A673 (cell line): ENCODE results near the gene FGR. TPM values are rescaled to one million over a fixed set of nuclear protein-coding genes. Genes with fewer than 3 reads are reported as not detected.

Experiments used
- BruUV-seq: library from RNA; stranded (reverse); fragments of 400-500 nt; replicated peaks from 2 replicates; lab custom pipeline; 2021; lab: Mats Ljungman, UMichigan
- CTCF ChIA-PET: fragments of 300-600 bp; sonication (Branson Sonifier 250); formaldehyde crosslinking; loops from one replicate; lab custom pipeline; 2022; ENCODE audit warnings: antibody characterized with exemption; lab: Charles Lee
- POLR2A ChIA-PET: fragments of 300-600 bp; sonication (Branson Sonifier 250); formaldehyde crosslinking; loops from one replicate; lab custom pipeline; 2022; ENCODE audit warnings: antibody characterized with exemption; ENCODE audit not compliant: low non-redundant PET; lab: Charles Lee
- DNase-seq: peaks from one replicate; pipeline ENCODE4 v3.0.0-alpha.2; 2015; ENCODE audit warnings: low spot score
- H3K27ac ChIP-seq: fragments of 200-600 bp; sonication (generic); 2 replicates; pipeline ENCODE4 v1.5.1; 2016; ENCODE audit warnings: mixed run types, low read depth, mild to moderate bottlenecking, mixed read lengths, antibody characterized with exemption, low read length; ENCODE audit not compliant: poor library complexity, severe bottlenecking
- H3K27me3 ChIP-seq: fragments of 200-600 bp; sonication (generic); replicated peaks from 2 replicates; pipeline ENCODE4 v1.6.1; 2017; ENCODE audit warnings: mixed run types, low read depth, mild to moderate bottlenecking, mixed read lengths, antibody characterized with exemption, low read length; ENCODE audit not compliant: insufficient read depth, poor library complexity
- H3K36me3 ChIP-seq: fragments of 200-600 bp; sonication (generic); 2 replicates; pipeline ENCODE4 v1.6.1; 2016; ENCODE audit warnings: mixed run types, mild to moderate bottlenecking, mixed read lengths, antibody characterized with exemption, low read length; ENCODE audit not compliant: insufficient read depth, poor library complexity, severe bottlenecking
- H3K4me1 ChIP-seq: fragments of 200-600 bp; sonication (generic); 2 replicates; pipeline ENCODE4 v1.6.1; 2017; ENCODE audit warnings: mixed run types, mild to moderate bottlenecking, mixed read lengths, antibody characterized with exemption, low read length; ENCODE audit not compliant: insufficient read depth, poor library complexity, severe bottlenecking
- H3K4me3 ChIP-seq: fragments of 200-600 bp; sonication (generic); 2 replicates; pipeline ENCODE4 v1.5.1; 2016; ENCODE audit warnings: low read depth, mixed run types, mild to moderate bottlenecking, mixed read lengths, low read length; ENCODE audit not compliant: poor library complexity, severe bottlenecking
- H3K9me3 ChIP-seq: fragments of 200-600 bp; sonication (generic); 2 replicates; pipeline ENCODE4 v1.6.1; 2016; ENCODE audit warnings: mixed run types, low read depth, mild to moderate bottlenecking, mixed read lengths, antibody characterized with exemption, low read length; ENCODE audit not compliant: poor library complexity, severe bottlenecking
- EZH2 ChIP-seq: fragments of 200-600 bp; sonication (generic); IDR thresholded peaks from 2 replicates; pipeline ENCODE4 v1.6.1; 2017; ENCODE audit warnings: borderline replicate concordance, low read depth, mild to moderate bottlenecking, mixed read lengths, antibody characterized with exemption, low read length; ENCODE audit not compliant: poor library complexity, severe bottlenecking
- intact Hi-C: fragments of 100-400 bp; cut with micrococcal nuclease; formaldehyde crosslinking; loops from one replicate; pipeline ENCODE4 v1.10.0; 2022; ENCODE audit not compliant: unreplicated experiment
- total RNA-seq: library from RNA; stranded (reverse); gene quantifications from 2 replicates; pipeline ENCODE4 v1.2.3, GENCODE V29; 2021
- TF ChIP-seq, protein P1 (sequence below): fragments of 300-800, 200-600 bp; sonication (generic); conservative IDR thresholded peaks from 2 replicates; pipeline ENCODE4 v1.5.1; 2017; ENCODE audit warnings: low read depth, mild to moderate bottlenecking, antibody characterized with exemption, low read length, moderate library complexity, mixed read lengths

Gene FGR
- total RNA-seq, 1 experiment from 2014 or later, result not detected

DNA sequence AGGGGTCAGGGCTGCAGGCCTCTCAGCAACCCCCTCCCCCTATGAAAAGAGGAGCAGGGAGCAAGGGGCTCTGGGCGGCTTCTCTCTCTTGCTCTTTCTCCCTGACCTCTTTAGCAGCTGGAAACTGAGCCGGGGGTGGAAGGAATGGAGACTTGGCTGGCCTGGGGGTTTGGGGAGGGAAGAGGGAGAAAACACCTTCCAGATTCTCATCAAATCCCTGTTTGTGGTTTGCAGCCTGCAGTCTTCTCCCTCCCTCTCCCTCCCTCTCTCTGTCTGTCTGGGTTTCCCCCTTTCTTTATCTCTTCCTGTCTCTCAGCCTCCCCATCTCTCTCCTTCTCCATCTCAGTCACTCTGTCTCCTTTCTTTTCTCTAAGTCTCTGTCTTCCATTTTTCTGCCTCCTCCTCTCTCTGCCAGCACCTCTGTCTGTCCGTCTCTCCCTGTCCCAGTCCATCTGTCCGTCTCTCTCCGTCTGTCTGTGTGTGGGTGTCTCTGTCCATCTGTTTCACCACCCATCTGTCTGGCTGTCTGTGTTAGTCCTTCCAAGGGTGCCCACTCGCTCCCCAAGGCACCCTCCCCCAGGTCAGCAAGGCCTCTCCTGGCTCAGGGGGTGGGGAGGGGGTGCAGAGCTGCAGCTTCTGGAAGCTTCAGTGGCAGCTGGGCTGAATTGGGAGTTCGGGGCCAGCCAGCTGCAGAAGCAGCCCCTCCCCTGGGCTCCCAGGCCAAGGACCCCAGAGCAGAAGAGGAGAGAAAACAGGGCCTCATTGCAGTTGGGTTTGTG, 37.3 kb downstream of the FGR start:
- no TSS peak for BruUV-seq
- intact Hi-C loops, result no loop called here
- no peaks in the 10 kb centered on the region for H3K36me3 ChIP-seq
- DNase-seq, result no peak
- POLR2A ChIA-PET, result no interaction called here
- no peaks in the 10 kb centered on the region for H3K27me3 ChIP-seq
- H3K4me3 ChIP-seq, result no peak overlapping the region
- H3K27ac ChIP-seq, result peak overlapping the region; percentile 73
- H3K4me1 ChIP-seq, result peaks cover 77% of the 10 kb centered on the region
- H3K9me3 ChIP-seq, result no peaks in the 10 kb centered on the region
- TF ChIP-seq, protein P1, sequence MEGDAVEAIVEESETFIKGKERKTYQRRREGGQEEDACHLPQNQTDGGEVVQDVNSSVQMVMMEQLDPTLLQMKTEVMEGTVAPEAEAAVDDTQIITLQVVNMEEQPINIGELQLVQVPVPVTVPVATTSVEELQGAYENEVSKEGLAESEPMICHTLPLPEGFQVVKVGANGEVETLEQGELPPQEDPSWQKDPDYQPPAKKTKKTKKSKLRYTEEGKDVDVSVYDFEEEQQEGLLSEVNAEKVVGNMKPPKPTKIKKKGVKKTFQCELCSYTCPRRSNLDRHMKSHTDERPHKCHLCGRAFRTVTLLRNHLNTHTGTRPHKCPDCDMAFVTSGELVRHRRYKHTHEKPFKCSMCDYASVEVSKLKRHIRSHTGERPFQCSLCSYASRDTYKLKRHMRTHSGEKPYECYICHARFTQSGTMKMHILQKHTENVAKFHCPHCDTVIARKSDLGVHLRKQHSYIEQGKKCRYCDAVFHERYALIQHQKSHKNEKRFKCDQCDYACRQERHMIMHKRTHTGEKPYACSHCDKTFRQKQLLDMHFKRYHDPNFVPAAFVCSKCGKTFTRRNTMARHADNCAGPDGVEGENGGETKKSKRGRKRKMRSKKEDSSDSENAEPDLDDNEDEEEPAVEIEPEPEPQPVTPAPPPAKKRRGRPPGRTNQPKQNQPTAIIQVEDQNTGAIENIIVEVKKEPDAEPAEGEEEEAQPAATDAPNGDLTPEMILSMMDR, result no peak
- no peak for TF ChIP-seq EZH2
- CTCF ChIA-PET, result interaction anchor here (1.4 kb wide), 1 partner anchor 41 kb away, joined by 8 read pairs; no protein-coding TSS in a partner anchor

DNA sequence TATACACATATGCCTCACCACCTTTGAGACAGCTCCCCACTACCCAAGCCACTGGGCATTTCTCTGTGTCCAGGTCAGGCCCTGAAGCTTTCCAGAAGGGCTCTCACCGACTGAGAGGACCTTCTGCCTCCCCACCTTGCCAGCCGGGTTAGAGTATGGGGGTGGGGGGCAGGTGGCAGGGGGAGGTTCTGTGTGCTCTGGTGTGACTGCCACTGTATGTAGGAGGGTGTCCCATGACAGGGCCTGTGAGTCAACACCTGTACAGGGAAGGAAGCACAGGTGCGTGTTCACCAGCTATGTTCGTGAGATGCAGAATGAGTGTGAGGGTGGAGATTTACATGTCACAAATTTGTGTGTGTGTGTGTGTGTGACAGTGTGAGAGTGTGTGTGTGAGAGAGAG, 38.0 kb downstream of the FGR start:
- Histone ChIP-seq H3K27ac (peak overlapping the region; percentile 73), H3K4me1 (peaks cover 83% of the 10 kb centered on the region), H3K4me3 (no peak overlapping the region), H3K36me3 (no peaks in the 10 kb centered on the region), H3K27me3 (no peaks in the 10 kb centered on the region), H3K9me3 (no peaks in the 10 kb centered on the region)
- POLR2A ChIA-PET, result interaction anchor here (0.5 kb wide), 1 partner anchor 50 kb away, joined by 13 read pairs; no protein-coding TSS in a partner anchor
- no peak for TF ChIP-seq EZH2
- TF ChIP-seq, protein P1, result no peak
- intact Hi-C loops, result no loop called here
- CTCF ChIA-PET, result interaction anchor here (0.6 kb wide), 1 partner anchor 363 kb away, joined by 3 read pairs; no protein-coding TSS in a partner anchor
- DNase-seq, result no peak
- BruUV-seq, result no TSS peak

DNA sequence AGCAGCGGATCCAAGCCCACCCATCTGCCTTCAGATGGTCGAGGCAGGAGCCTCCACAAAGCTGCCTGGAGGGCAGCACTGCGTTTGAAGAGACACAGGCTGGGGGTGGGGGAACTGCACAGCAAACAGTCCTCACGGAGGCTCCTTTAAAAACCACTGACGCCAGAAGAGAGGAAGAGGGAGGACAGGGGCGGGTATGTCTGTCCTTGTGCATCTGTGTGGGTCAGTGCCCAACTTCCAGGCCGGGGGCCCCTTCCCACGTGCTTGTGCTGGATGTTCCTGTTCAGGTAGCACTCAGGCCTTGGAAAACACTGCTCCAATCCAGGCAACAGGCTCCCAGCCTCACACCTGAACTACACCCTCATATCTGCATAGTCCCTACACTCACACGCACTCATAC, 38.7 kb downstream of the FGR start:
- intact Hi-C loops, result no loop called here
- Histone ChIP-seq H3K4me1 (peaks cover 84% of the 10 kb centered on the region), H3K27me3 (no peaks in the 10 kb centered on the region), H3K9me3 (no peaks in the 10 kb centered on the region), H3K4me3 (no peak overlapping the region), H3K27ac (peak overlapping the region; percentile 30), H3K36me3 (no peaks in the 10 kb centered on the region)
- no peak for DNase-seq
- ChIA-PET POLR2A (interaction anchor here (0.5 kb wide), 1 partner anchor 49 kb away, joined by 13 read pairs; no protein-coding TSS in a partner anchor), CTCF (no interaction called here)
- TF ChIP-seq EZH2, result no peak
- TF ChIP-seq, protein P1, result no peak
- no TSS peak for BruUV-seq
